ENCODE results near the gene ATG10.

ATG10 gene

DNA sequence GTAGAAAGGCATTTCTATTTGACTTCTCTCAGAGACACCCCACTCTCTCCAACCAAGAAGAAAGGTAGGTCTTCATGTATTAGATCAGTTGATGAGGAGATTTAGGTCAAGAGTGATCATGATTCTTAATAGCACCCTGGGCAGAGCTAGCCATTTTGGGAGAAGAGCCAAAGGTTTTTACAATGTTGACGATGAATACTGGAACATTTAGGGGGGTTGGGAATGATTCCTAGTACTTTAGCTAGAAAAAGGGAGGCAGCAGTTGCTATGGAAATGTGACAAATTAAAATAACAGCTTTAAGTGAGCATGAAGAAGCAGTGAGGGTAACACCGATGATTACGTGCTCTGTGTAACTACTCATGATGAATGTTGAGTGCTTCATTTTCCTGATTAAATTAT, 315.8 kb downstream of the ATG10 start:
- peak; percentile 96 for FAIRE-seq

GRCh38 chr5:82290005-82290404, 318.2 kb downstream of the ATG10 start:
- FAIRE-seq = no peak

DNA sequence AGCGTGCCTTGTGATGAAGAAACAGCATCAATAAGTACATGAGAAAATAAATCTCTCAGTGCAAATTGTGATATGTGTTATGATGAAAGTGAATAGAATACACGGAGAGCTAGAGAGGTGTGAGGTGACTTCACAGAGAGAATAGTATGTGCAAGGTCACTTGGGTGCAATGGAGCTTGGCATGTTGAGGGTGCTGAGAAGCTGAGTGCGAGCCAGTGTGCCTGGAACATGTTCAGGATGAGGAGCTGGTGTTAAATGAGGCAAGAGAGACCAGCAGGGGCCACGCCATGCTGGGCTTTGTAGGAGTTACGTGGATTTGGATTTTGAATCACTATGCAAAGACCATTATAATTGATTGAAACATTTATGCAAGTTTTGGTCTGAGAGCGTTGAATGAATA, 319.1 kb downstream of the ATG10 start:
- FAIRE-seq = no peak

GRCh38 chr5:82291420-82291819, 319.6 kb downstream of the ATG10 start:
- no peak for FAIRE-seq

GRCh38 chr5:82295144-82295543, 323.3 kb downstream of the ATG10 start:
- no peak for FAIRE-seq

GRCh38 chr5:82295959-82296531, 324.2 kb downstream of the ATG10 start:
- no peak for FAIRE-seq

DNA sequence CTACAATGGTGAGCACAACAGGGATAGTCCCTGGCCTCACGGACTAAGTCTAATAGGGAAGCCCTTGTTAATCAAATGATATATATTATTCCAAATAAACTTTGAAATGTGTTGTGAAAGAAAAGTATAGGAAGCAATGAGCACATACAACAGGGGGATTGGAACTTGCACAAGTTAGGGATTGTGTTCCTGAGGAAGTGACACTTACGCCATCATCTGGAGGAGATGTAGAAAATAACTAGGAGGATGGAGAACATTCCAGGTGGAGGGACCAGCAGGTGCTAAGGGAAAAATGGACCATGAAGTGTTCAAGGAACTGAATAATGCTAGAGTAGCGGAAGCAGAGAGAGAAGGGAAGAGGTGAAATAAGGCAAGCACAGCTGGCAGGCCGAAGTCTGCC, 325.1 kb downstream of the ATG10 start:
- FAIRE-seq = no peak

- no peak for FAIRE-seq
These were observed 325.9 kb downstream of the ATG10 start for GRCh38 chr5:82297711-82298110.

- no peak for FAIRE-seq
These were observed 326.8 kb downstream of the ATG10 start for GRCh38 chr5:82298668-82299067.

DNA sequence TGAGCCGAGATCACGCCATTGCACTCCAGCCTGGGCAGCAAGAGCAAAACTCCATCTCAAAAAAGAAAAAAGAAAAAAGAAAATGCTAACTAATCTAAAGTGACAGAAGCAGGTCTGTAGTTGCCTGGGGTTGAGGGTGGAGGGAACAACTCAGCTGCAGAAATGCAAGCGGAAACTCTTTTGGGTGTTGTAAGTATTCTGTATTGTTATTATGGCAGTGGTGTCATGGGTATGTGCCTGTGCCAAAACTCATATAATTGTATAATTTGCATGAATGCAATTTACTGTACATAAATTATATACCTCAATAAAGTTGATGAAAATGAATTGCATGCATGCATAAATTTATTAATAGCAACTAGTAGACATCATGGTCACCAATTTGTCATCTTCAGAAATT, 329.4 kb downstream of the ATG10 start:
- FAIRE-seq = no peak
